GM12878 (cell line): Measurements from ENCODE around the gene MEN1. TPM values are rescaled to one million over a fixed set of nuclear protein-coding genes. Genes with fewer than 3 reads are reported as not detected.

Experiments
- ATAC-seq: fragments of 200-7000 bp; cut with Tn5 transposase; 3 replicates; pipeline ENCODE4 v1.9.1; 2020; ENCODE audit warnings: mild to moderate bottlenecking, moderate library complexity
- BruUV-seq: library from RNA; stranded (reverse); fragments of 400-500 nt; replicated peaks from 2 replicates; lab custom pipeline; 2021; lab: Mats Ljungman, UMichigan
- CTCF ChIA-PET: fragments of 300-600 bp; sonication (Branson Sonifier 250); formaldehyde crosslinking; extraction: SDS; loops from one replicate; lab custom pipeline; 2021; ENCODE audit warnings: inconsistent platforms; lab: Yijun Ruan, JAX
- POLR2A ChIA-PET: fragments of 350-600 bp; formaldehyde crosslinking; extraction: SDS; loops from one replicate; lab custom pipeline; 2021; ENCODE audit warnings: inconsistent platforms; lab: Charles Lee
- RAD21 ChIA-PET: fragments of 300-600 bp; sonication (Branson Sonifier 250); formaldehyde crosslinking; loops from one replicate; lab custom pipeline; 2023; ENCODE audit warnings: antibody characterized with exemption; ENCODE audit not compliant: unreplicated experiment; lab: Charles Lee
- SMC1A ChIA-PET: fragments of 300-600 bp; sonication (Branson Sonifier 250); formaldehyde crosslinking; loops from one replicate; lab custom pipeline; 2023; ENCODE audit not compliant: unreplicated experiment, uncharacterized antibody; lab: Charles Lee
- DNase-seq: peaks from one replicate; pipeline ENCODE4 v3.0.0-alpha.2; 2011; ENCODE audit warnings: low read depth, low spot score
- FAIRE-seq: peaks from 3 replicates; lab custom pipeline; 2011; peaks lifted over from hg19 to GRCh38; lab: Jason Lieb, UNC
- H2AFZ ChIP-seq: 2 replicates; pipeline ENCODE4 v1.6.0; 2011; ENCODE audit warnings: low read depth, low read length, control low read depth; ENCODE audit not compliant: control insufficient read depth
- H3K27ac ChIP-seq: 2 replicates; pipeline ENCODE4 v1.5.1; 2011; ENCODE audit warnings: control low read depth; ENCODE audit not compliant: control insufficient read depth, insufficient read depth
- H3K27me3 ChIP-seq, 2 experiments: replicated peaks in 1 of 2; 2 replicates each; pipeline versions ENCODE4 v1.6.0 to v1.6.1; 2011; ENCODE audit warnings: low read length in 1 of 2; ENCODE audit not compliant: control insufficient read depth in 2 of 2, insufficient read depth in 2 of 2
- H3K36me3 ChIP-seq, 2 experiments: 2 replicates each; pipeline ENCODE4 v1.5.1; 2011; ENCODE audit warnings: low read length in 1 of 2; ENCODE audit not compliant: control insufficient read depth in 2 of 2, insufficient read depth in 2 of 2
- H3K4me1 ChIP-seq: 2 replicates; pipeline ENCODE4 v1.6.1; 2011; ENCODE audit warnings: mild to moderate bottlenecking, low read length, moderate library complexity, mixed read lengths; ENCODE audit not compliant: control insufficient read depth, insufficient read depth
- H3K4me2 ChIP-seq: 2 replicates; pipeline ENCODE4 v1.6.0; 2011; ENCODE audit warnings: control low read depth; ENCODE audit not compliant: control insufficient read depth, insufficient read depth
- H3K4me3 ChIP-seq: fragments of 200-600 bp; sonication (generic); 2 replicates; pipeline ENCODE4 v1.5.1; 2016
- H3K79me2 ChIP-seq: 2 replicates; pipeline ENCODE4 v1.6.0; 2011; ENCODE audit warnings: low read length; ENCODE audit not compliant: control insufficient read depth, insufficient read depth
- H3K9ac ChIP-seq: 2 replicates; pipeline ENCODE4 v1.8.0; 2011; ENCODE audit warnings: low read length, control low read depth, mixed read lengths; ENCODE audit not compliant: control insufficient read depth, insufficient read depth
- H3K9me3 ChIP-seq: replicated peaks from 3 replicates; pipeline ENCODE4 v1.5.1; 2011; ENCODE audit warnings: mild to moderate bottlenecking, low read length; ENCODE audit not compliant: control insufficient read depth, insufficient read depth
- H4K20me1 ChIP-seq: 2 replicates; pipeline ENCODE4 v1.6.0; 2011; ENCODE audit not compliant: control insufficient read depth, insufficient read depth
- BHLHE40 ChIP-seq, 2 experiments: fragments of 450-650 bp in 1 of 2; IDR thresholded peaks; 2 replicates each; pipeline ENCODE4 v1.6.1; 2011 to 2017; ENCODE audit warnings: low read depth in 2 of 2, borderline replicate concordance in 1 of 2, improper control_type of control experiment in 1 of 2, low read length in 1 of 2, mild to moderate bottlenecking in 1 of 2
- CBX5 ChIP-seq: sonication (generic); IDR thresholded peaks from 2 replicates; pipeline ENCODE4 v1.6.1; 2016; ENCODE audit warnings: low read depth, moderate library complexity, mild to moderate bottlenecking, inconsistent platforms
- CHD2 ChIP-seq: IDR thresholded peaks from 2 replicates; pipeline ENCODE4 v1.6.1; 2011; ENCODE audit warnings: low read depth, low read length, improper control_type of control experiment, borderline replicate concordance
- ETV6 ChIP-seq, 2 experiments: fragments of 450-650 bp in 1 of 2; IDR thresholded peaks in 1 of 2; conservative IDR thresholded peaks in 1 of 2; 2 replicates each; pipeline ENCODE4 v1.6.1; 2014; ENCODE audit warnings: antibody characterized with exemption in 1 of 2, borderline replicate concordance in 1 of 2, low read depth in 1 of 2, mild to moderate bottlenecking in 1 of 2, moderate library complexity in 1 of 2
- FOXK2 ChIP-seq: fragments of 450-650 bp; IDR thresholded peaks from 2 replicates; pipeline ENCODE4 v1.6.1; 2017; ENCODE audit warnings: mild to moderate bottlenecking, moderate library complexity
- KLF5 ChIP-seq: fragments of 450-650 bp; IDR thresholded peaks from 2 replicates; pipeline ENCODE4 v1.6.1; 2014; ENCODE audit warnings: mild to moderate bottlenecking; ENCODE audit not compliant: partially characterized antibody
- MEF2B ChIP-seq: fragments of 450-650 bp; IDR thresholded peaks from 2 replicates; pipeline ENCODE4 v1.6.1; 2018; ENCODE audit warnings: mild to moderate bottlenecking, moderate library complexity; ENCODE audit not compliant: partially characterized antibody, poor library complexity, severe bottlenecking
- NBN ChIP-seq: fragments of 450-650 bp; IDR thresholded peaks from 2 replicates; pipeline ENCODE4 v1.6.1; 2016
- POLR2A ChIP-seq: IDR thresholded peaks from 2 replicates; pipeline ENCODE4 v1.6.1; 2011; ENCODE audit warnings: low read depth, mild to moderate bottlenecking, low read length
- POLR2AphosphoS5 ChIP-seq: IDR thresholded peaks from 2 replicates; pipeline ENCODE4 v1.6.1; 2011; ENCODE audit warnings: mild to moderate bottlenecking, low read length, inconsistent platforms
- RBBP5 ChIP-seq: fragments of 200-600 bp; sonication (generic); conservative IDR thresholded peaks from 2 replicates; pipeline ENCODE4 v1.6.1; 2016
- SMC3 ChIP-seq: IDR thresholded peaks from 2 replicates; pipeline ENCODE4 v1.6.1; 2011; ENCODE audit warnings: low read length, improper control_type of control experiment, borderline replicate concordance
- SP1 ChIP-seq: IDR thresholded peaks from one replicate; pipeline ENCODE4 v1.6.1; 2011; ENCODE audit warnings: low read depth, low read length
- SPI1 ChIP-seq: IDR thresholded peaks from 2 replicates; pipeline ENCODE4 v1.6.1; 2011; ENCODE audit warnings: low read depth, mild to moderate bottlenecking, low read length, moderate library complexity, borderline replicate concordance; ENCODE audit not compliant: insufficient read depth
- SRF ChIP-seq, 2 experiments: IDR thresholded peaks; 2 replicates each; pipeline ENCODE4 v1.6.1; 2011; ENCODE audit warnings: low read depth in 2 of 2, low read length in 2 of 2, mild to moderate bottlenecking in 1 of 2, moderate library complexity in 1 of 2
- ZNF384 ChIP-seq: IDR thresholded peaks from 2 replicates; pipeline ENCODE4 v1.6.1; 2012; ENCODE audit warnings: low read depth, mild to moderate bottlenecking, low read length, improper control_type of control experiment, borderline replicate concordance
- WGBS: methylation state at CpG from one replicate; pipeline ENCODE4 v1.1.6; 2016; ENCODE audit warnings: low lambda C conversion rate; ENCODE audit not compliant: insufficient replicate concordance, insufficient coverage; ENCODE audit errors: missing lambda C conversion rate; 5-methylcytosine and 5-hydroxymethylcytosine counted together
- in situ Hi-C: fragments of 300-500 bp; cut with MboI; formaldehyde crosslinking; loops from 9 replicates; pipeline ENCODE4 v1.14.3; 2018; ENCODE audit warnings: mixed read lengths
- intact Hi-C: fragments of 100-400 bp; cut with micrococcal nuclease; formaldehyde crosslinking; loops from one replicate; pipeline ENCODE4 v1.14.2; 2022; ENCODE audit not compliant: unreplicated experiment
- polyA plus RNA-seq, 11 experiments: library from polyadenylated mRNA; depleted of rRNA in 4 of 11; unstranded in 6 of 11; stranded (reverse) in 5 of 11; fragments of >200 nt; fragmentation: Nextera tagmentation in 4 of 11; fragmentation: Illumina TruSeq in 1 of 11; extraction: Ambion mirVana in 4 of 11; extraction: Trizol in 1 of 11; gene quantifications; 1 replicate in 1 of 11; 2 replicates in 10 of 11; pipeline versions ENCODE4 v1.2.1 to v1.2.3, GENCODE V29; 2011 to 2016; ENCODE audit warnings: inconsistent platforms in 2 of 11, missing spikeins in 2 of 11, low read depth in 1 of 11
- total RNA-seq, 4 experiments: library from RNA; depleted of rRNA in 3 of 4; stranded (reverse); fragments of >200 nt in 3 of 4; fragmentation: Illumina TruSeq in 1 of 4; extraction: Trizol in 1 of 4; gene quantifications; 2 replicates each; pipeline versions ENCODE4 v1.2.1 to v1.2.3, GENCODE V29; 2013 to 2021
- TF ChIP-seq, protein P1 (sequence below): fragments of 450-650 bp; IDR thresholded peaks from 2 replicates; pipeline ENCODE4 v1.6.1; 2018; ENCODE audit warnings: borderline replicate concordance, mild to moderate bottlenecking; ENCODE audit not compliant: partially characterized antibody
- TF ChIP-seq, protein P2 (sequence below): fragments of 450-650 bp; conservative IDR thresholded peaks from 2 replicates; pipeline ENCODE4 v1.6.1; 2017; ENCODE audit warnings: mild to moderate bottlenecking, moderate library complexity

The MEN1 gene
- total and polyA plus RNA-seq, 10 of the 15 experiments (the other 5 are each of a cell fraction or from before 2014, with no cell fraction given) = 2.5 to 39.7 (median 20.7) TPM

GRCh38 chr11:64801561-64802369 lies 8.6 kb downstream of the MEN1 start:
- Histone ChIP-seq H3K79me2 (peaks cover 30% of the 10 kb centered on the region), H3K4me2 (peak overlapping the region; percentile 87), H4K20me1 (no peaks in the 10 kb centered on the region), H3K36me3 (peaks cover 6 to 11% of the 10 kb centered on the region in 2 experiments; a peak in 3 of 4 replicates), H3K27ac (peak overlapping the region; percentile 92), H3K9me3 (no peaks in the 10 kb centered on the region), H2AFZ (peak overlapping the region; percentile 63; the same call in 1 of the 2 replicates), H3K9ac (peak overlapping the region; percentile 93), H3K27me3 (no peaks in the 10 kb centered on the region), H3K4me3 (peak overlapping the region; percentile 87), H3K4me1 (peaks cover 37% of the 10 kb centered on the region)
- intact Hi-C loops = no loop called here
- no TSS peak for BruUV-seq
- ChIA-PET RAD21 (interaction anchor here (1.1 to 2.8 kb wide), 6 partner anchors 17 to 113 kb away, joined by 3 to 12 read pairs (median 4); partner anchors contain the start of genes RASGRP2 and SF1), CTCF (interaction anchor here (0.8 to 5.8 kb wide), 8 partner anchors 15 to 484 kb away, joined by 3 to 41 read pairs (median 4); partner anchors contain the start of genes PRDX5, SF1, TM7SF2 and TRMT112), SMC1A (interaction anchor here (1.0 to 2.6 kb wide), 5 partner anchors 9 to 37 kb away, joined by 3 to 7 read pairs (median 4); partner anchors contain the start of genes MEN1 and SF1), POLR2A (interaction anchor here (0.5 to 5.4 kb wide), 8 partner anchors 9 to 116 kb away, joined by 3 to 33 read pairs (median 4); partner anchors contain the start of genes ATG2A and SF1)
- 29% methylated on average over 12 of the region's 13 CpGs for WGBS
- DNase-seq (no peak), ATAC-seq (peak; percentile 4), FAIRE-seq (no peak)
- in situ Hi-C loops = no loop called here
- TF ChIP-seq NBN (no peak), SRF (IDR thresholded peaks at IDR 0.05; ENCODE audit: low read depth in 2 of 2, low read length in 2 of 2) (0 out of 4 replicates have a peak, but pooled peaks of 1 of the 2 experiments have one; percentile 27), SPI1 (peak; percentile 43; the same call in 1 of the 2 replicates), MEF2B (no peak), RBBP5 (no peak), ETV6 (conservative IDR thresholded peaks at IDR 0.05 in 1 of 2, IDR thresholded peaks at IDR 0.05 in 1 of 2; ENCODE audit: borderline replicate concordance in 1 of 2, low read depth in 1 of 2) (0 out of 4 replicates have a peak, but pooled peaks of 1 of the 2 experiments have one; percentile 48), POLR2AphosphoS5 (0 out of 2 replicates have a peak, but pooled peaks have one; percentile 10), KLF5 (no peak), POLR2A (0 out of 2 replicates have a peak, but pooled peaks have one; percentile 1), ZNF384 (no peak), CBX5 (no peak), CHD2 (no peak), FOXK2 (peak; percentile 64), SP1 (no peak), BHLHE40 (IDR thresholded peaks at IDR 0.05; ENCODE audit: borderline replicate concordance in 1 of 2, low read depth in 2 of 2, low read length in 1 of 2) (0 out of 4 replicates have a peak, but pooled peaks of 1 of the 2 experiments have one; percentile 1), SMC3 (no peak)
- TF ChIP-seq, protein P1, sequence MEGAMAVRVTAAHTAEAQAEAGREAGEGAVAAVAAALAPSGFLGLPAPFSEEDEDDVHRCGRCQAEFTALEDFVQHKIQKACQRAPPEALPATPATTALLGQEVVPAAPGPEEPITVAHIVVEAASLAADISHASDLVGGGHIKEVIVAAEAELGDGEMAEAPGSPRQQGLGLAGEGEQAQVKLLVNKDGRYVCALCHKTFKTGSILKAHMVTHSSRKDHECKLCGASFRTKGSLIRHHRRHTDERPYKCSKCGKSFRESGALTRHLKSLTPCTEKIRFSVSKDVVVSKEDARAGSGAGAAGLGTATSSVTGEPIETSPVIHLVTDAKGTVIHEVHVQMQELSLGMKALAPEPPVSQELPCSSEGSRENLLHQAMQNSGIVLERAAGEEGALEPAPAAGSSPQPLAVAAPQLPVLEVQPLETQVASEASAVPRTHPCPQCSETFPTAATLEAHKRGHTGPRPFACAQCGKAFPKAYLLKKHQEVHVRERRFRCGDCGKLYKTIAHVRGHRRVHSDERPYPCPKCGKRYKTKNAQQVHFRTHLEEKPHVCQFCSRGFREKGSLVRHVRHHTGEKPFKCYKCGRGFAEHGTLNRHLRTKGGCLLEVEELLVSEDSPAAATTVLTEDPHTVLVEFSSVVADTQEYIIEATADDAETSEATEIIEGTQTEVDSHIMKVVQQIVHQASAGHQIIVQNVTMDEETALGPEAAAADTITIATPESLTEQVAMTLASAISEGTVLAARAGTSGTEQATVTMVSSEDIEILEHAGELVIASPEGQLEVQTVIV = no peak
- TF ChIP-seq, protein P2, sequence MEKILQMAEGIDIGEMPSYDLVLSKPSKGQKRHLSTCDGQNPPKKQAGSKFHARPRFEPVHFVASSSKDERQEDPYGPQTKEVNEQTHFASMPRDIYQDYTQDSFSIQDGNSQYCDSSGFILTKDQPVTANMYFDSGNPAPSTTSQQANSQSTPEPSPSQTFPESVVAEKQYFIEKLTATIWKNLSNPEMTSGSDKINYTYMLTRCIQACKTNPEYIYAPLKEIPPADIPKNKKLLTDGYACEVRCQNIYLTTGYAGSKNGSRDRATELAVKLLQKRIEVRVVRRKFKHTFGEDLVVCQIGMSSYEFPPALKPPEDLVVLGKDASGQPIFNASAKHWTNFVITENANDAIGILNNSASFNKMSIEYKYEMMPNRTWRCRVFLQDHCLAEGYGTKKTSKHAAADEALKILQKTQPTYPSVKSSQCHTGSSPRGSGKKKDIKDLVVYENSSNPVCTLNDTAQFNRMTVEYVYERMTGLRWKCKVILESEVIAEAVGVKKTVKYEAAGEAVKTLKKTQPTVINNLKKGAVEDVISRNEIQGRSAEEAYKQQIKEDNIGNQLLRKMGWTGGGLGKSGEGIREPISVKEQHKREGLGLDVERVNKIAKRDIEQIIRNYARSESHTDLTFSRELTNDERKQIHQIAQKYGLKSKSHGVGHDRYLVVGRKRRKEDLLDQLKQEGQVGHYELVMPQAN = no peak
